ENCODE results near the gene CAMK2G.
A peak's percentile ranks its signal among the peaks of the same experiment; 100 is the strongest.

CAMK2G gene

DNA sequence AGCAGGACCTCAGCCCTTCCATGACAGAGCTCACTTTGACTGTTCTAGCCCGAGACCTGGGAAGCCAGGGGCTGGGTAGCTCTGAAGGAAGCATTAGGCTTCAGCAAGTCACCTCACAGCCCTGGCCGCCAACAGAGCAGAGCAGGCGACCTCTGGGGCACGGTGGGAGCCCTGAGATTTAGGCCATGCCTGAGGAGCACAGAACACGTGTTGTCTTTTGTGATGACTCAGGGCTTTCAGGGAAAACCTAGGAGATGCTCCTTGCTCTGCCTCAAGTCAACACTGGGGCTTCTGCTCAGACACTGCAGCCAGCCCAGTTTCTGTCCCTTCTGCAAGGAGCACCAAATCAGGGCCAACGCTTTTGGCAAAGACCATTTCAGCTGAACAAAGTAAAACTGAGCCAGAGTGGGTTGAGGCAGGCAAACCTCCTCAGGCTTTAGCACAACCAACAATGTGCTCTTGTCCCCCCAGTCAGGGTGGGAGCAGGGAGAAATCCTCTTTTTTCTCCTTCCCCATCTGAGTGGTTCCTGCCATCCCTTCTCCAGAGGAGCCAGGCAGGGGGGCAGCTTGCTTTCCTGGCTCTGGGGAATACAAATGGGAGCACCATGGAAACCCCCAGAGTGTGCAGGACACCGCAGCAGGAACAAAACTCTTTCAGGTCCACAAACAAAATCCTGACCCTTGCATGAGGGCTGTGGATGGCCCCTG is 14.4 kb downstream of the CAMK2G start:
- no peak for DNase-seq

DNA sequence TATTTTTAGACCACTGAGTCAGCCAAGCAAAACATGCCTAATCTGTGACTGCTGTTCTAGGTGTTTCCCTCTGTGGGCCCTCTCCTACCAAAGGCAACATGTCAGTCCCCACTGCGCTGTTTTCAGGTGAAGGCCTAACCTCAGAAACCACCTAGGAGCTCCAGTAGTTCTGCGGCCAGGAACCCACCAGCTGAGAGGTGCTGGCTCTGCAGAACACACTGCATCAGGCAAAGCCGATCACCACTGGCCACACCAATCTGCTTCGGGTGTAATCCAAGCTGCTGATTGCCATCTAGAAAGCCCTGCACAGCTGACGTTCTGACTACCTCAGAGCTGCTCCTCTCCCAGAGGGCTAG is 14.9 kb downstream of the CAMK2G start:
- DNase-seq, result no peak

GRCh38 chr10:73858750-73859427 is 15.5 kb downstream of the CAMK2G start:
- no peak for DNase-seq

GRCh38 chr10:73858013-73858708 is 16.2 kb downstream of the CAMK2G start:
- DNase-seq, result no peak

- DNase-seq, result no peak
Measured at GRCh38 chr10:73857446-73857845, 16.9 kb downstream of the CAMK2G start.

- DNase-seq, result no peak
Measured at GRCh38 chr10:73856261-73856660, 18.1 kb downstream of the CAMK2G start.

DNA sequence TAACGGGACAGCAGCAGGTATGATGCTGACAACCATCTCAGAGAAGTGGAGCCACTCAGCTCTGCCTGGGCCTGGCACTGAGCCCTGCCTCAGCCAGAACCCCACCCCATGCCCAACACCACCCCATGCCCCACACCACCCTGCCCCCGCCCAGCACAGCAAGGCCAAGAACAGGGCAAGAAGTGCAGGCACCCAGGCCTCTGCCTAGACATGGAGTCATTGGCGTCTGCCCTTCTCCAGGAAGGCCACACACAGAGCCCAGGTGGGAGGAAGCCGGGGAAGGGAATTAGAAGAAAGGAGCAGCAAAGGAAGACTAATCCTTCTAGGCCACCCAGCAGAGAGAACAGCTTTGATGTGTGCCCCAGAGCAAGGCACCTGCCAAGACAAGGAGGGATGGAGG is 18.9 kb downstream of the CAMK2G start:
- DNase-seq, result no peak

DNA sequence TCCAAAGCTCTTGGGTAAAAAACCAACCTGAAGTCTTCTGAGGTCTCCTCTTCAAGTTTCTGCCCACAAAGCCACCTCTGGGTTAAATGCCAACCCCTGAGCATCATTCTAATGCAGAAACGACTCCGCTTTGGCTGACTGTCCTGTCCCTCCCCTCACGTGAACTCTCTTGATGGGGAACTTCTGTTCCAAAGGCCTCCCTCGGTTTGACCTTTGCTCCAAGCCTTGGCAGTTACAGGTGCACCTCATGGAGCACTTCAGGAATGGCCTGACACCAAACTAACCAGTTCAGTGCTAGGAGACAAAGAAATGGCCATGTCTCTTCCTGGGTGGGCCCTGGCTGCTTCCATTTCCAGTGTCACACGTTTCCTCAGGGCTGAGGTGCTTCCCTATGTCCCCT is 20.0 kb downstream of the CAMK2G start:
- no peak for DNase-seq

DNA sequence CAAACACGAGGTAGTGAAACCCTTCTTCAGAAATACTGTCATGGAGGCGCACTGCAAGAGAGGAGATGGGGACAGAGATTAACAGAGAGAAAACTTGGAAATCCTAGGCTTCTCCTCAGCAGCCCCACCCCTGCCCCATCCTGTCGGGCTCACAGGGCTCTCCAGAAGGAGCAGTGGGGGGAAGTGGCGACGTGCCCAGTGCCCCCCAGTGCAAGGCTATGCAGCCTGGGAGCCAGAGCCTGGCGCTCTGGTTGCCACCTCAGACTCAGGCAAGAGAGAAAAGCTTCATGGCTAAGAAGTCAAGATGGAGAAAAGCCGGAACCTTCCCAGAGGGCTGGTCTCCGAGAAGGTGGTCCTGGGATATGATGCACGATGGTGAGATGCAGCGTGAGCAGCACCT is 21.2 kb downstream of the CAMK2G start:
- no peak for DNase-seq

- DNase-seq, result no peak
Measured at GRCh38 chr10:73850863-73851461, 23.4 kb downstream of the CAMK2G start.

GRCh38 chr10:73850211-73850610 is 24.1 kb downstream of the CAMK2G start:
- no peak for DNase-seq

DNA sequence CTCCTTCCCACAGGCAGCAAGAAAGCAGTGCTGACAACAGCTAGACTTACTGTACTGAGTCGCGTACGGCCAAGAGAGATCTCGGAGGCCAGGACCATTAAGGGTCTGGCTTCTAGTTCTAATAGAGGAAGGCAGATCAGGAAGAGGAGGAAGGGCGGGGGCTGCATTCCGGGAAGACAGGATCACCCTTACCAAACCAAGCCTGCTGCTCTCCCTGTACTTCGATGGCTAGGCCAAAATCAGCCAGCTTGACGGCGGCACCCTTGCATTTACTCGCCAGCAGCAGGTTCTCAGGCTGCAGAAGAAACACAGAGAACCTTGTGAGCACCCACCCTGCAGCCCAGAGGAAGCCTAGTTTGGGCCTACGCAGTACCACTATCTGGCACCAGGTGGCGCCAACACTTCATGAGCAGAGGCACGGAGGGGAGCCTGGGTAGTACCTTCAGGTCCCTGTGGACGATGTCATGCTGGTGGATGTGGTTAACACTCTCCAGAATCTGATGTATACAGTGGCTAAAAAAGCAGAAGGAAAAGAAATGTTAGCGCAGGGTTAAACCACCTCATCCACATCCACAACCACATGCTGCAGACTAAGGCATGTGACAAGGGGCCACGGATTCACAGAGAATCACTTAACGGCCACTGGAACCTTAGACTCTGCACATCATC is 25.4 kb downstream of the CAMK2G start:
- DNase-seq, result peak; percentile 50

GRCh38 chr10:73847031-73847430 is 27.3 kb downstream of the CAMK2G start:
- no peak for DNase-seq

DNA sequence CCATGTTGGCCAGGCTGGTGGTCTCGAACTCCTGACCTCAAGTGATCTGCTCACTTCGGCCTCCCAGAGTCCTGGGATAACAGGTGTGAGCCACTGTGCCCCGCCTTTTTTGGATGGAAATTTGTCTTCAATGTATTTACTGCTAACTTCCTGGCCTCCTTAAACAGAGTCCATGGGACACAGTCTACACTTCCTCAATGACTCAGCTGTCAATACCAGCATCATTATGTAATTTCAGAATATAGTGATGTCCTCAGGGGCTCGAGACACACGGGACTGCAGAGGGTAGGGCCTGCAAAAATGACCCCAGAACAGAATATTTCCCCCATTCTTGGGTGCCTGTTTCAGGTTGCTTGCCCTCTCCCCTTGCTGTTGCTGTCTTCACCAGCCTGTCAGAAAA is 31.1 kb downstream of the CAMK2G start:
- no peak for DNase-seq

GRCh38 chr10:73842349-73842748 is 32.0 kb downstream of the CAMK2G start:
- no peak for DNase-seq

DNA sequence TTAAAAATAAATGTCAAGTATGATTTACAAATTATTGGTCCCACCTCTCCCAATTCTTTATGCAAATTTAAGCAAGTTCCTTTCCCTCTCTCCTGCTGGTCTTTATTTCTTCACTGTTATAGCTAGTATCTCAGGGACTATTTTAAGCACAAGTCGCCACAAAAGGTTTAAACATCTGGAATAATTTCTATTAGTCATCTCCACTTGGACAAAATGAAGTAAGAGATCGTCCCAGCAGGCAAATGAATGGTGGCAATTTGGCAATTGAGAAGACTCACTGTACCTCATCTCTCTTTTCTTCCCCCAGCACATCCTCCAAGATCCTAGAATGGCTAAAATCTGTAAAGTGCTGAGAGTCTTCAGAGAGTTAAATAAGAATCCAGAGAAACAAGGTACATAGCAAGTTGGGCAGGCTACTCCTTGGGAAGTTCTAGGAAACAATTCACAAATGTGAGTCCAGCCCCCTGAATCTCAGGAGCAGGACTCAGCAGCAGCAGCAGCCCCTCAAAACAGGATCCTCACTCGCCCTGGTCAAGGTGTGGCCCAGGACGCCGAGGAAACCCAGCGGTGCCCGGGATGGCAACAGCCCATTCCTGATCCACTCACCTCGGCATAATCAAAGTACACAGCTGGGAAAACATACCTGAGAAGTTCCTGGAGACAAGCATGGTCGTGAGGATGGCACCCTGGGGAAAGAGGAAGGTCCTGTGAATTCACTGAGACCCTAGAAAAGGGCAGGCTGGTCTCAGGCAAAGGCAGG is 32.6 kb downstream of the CAMK2G start:
- no peak for DNase-seq

- DNase-seq, result no peak
Measured at GRCh38 chr10:73841061-73841421, 33.3 kb downstream of the CAMK2G start.

DNA sequence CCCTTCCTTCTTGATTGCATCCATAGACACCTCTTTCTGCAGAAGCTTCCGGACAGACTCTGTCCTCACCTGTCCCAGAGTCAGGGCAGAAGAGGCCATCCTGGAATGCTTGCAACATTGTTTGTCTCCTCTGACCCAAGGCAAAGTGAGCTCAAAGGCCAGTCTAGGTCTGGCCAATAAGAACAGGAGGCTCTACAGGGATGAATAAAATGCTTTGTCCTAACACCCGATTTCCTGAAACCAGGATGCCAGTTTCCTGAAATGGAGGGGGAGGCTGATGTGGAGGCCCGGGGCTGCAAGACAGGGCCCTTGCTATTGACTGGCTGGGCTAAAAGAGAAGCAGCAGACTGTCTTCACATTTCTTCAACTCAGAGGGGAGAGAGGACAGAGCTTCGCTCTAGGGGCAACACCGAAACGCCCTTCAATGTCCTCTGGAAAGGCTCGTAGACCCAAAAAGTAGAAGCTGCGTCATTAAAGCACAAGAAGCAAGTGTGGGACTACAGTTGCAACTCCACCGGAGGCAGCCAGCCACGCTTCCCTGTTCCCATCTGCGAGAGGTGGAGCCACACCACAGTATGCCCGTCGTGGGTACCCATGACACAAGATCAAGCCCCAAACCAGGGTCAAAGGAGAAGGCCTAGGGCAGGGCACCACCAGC is 33.8 kb downstream of the CAMK2G start:
- DNase-seq, result no peak

- no peak for DNase-seq
Measured at GRCh38 chr10:73840056-73840402, 34.3 kb downstream of the CAMK2G start.

GRCh38 chr10:73839276-73839966 is 34.9 kb downstream of the CAMK2G start:
- no peak for DNase-seq

- DNase-seq, result no peak
Measured at GRCh38 chr10:73838827-73839226, 35.5 kb downstream of the CAMK2G start.
